HepG2 (cell line): Measurements from ENCODE around the gene TFEB.

Experiments
- RAD21 ChIP-seq: fragments of 450-650 bp; formaldehyde crosslinking; IDR thresholded peaks from 2 replicates; pipeline ENCODE4 v1.5.0; 2020; ENCODE audit warnings: mild to moderate bottlenecking
- RELA ChIP-seq: sonication (generic); formaldehyde crosslinking; IDR thresholded peaks from 2 replicates; pipeline ENCODE4 v1.4.0; 2020; ENCODE audit warnings: missing genetic modification reagents
- SIN3B ChIP-seq: fragments of 150-350 bp; IDR thresholded peaks from 2 replicates; pipeline ENCODE4 v1.6.1; 2014; ENCODE audit warnings: low read length
- YY1 ChIP-seq: IDR thresholded peaks from 2 replicates; pipeline ENCODE4 v1.6.1; 2011; ENCODE audit warnings: low read length, low read depth, moderate library complexity, mild to moderate bottlenecking; ENCODE audit not compliant: insufficient read depth, insufficient replicate concordance
- ZNF567 ChIP-seq: sonication (generic); formaldehyde crosslinking; IDR thresholded peaks from 2 replicates; pipeline ENCODE4 v1.8.1; 2023; ENCODE audit warnings: mild to moderate bottlenecking, missing genetic modification reagents, borderline replicate concordance
- TF ChIP-seq, protein P1 (sequence below): sonication (generic); formaldehyde crosslinking; IDR thresholded peaks from 2 replicates; pipeline ENCODE4 v1.8.0; 2022; ENCODE audit warnings: low read depth, missing genetic modification reagents

GRCh38 chr6:41694815-41695526 is 40.4 kb downstream of the TFEB start:
- TF ChIP-seq YY1 (no peak), SIN3B (no peak), RAD21 (no peak), ZNF567 (CRISPR knock-in tag) (no peak), RELA (CRISPR knock-in tag) (no peak)
- TF ChIP-seq, protein P1, sequence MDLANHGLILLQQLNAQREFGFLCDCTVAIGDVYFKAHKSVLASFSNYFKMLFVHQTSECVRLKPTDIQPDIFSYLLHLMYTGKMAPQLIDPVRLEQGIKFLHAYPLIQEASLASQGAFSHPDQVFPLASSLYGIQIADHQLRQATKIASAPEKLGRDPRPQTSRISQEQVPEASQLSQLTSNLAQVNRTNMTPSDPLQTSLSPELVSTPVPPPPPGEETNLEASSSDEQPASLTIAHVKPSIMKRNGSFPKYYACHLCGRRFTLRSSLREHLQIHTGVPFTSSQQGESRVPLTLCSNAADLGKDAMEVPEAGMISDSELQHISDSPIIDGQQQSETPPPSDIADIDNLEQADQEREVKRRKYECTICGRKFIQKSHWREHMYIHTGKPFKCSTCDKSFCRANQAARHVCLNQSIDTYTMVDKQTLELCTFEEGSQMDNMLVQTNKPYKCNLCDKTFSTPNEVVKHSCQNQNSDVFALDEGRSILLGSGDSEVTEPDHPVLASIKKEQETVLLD (CRISPR knock-in tag), result no peak
